SU-DHL-6 (cell line): Measurements from ENCODE around the gene ESR1.

Source experiments
- CTCF ChIP-seq: fragments of 200-600 bp; sonication (generic); IDR thresholded peaks from one replicate; pipeline ENCODE4 v1.5.1; 2017; ENCODE audit warnings: antibody characterized with exemption, mild to moderate bottlenecking, low read length, moderate library complexity; ENCODE audit not compliant: insufficient read depth, poor library complexity, severe bottlenecking
- EZH2phosphoT487 ChIP-seq: fragments of 200-600 bp; sonication (generic), shearing (Covaris generic); conservative IDR thresholded peaks from 2 replicates; pipeline ENCODE4 v1.6.1; 2018; ENCODE audit warnings: mild to moderate bottlenecking, antibody characterized with exemption, low read length, moderate library complexity, mixed read lengths

- no peak for TF ChIP-seq CTCF
- no peak for TF ChIP-seq EZH2phosphoT487
These were observed 204.7 kb downstream of the ESR1 start for GRCh38 chr6:152012227-152012626.
